ENCODE measurements around the gene MCTP1. TPM values are rescaled to one million over a fixed set of nuclear protein-coding genes. Genes with fewer than 3 reads are reported as not detected.

MCTP1 gene
- total RNA-seq, 2 donors from 2014 or later: 5.1 to 10.0 TPM

GRCh38 chr5:94667937-94668336 is 617.0 kb downstream of the MCTP1 start:
- H3K4me3 ChIP-seq: no peak overlapping the region
- no peaks in the 10 kb centered on the region for H3K4me1 ChIP-seq
- H3K9me3 ChIP-seq: no peaks in the 10 kb centered on the region
- no peak overlapping the region for H3K27ac ChIP-seq
- DNase-seq (ENCODE audit: low spot score): no peak
- H3K27me3 ChIP-seq: no peaks in the 10 kb centered on the region
- no peak for TF ChIP-seq CTCF (IDR thresholded peaks at IDR 0.05)
- no peaks in the 10 kb centered on the region for H3K36me3 ChIP-seq

GRCh38 chr5:94661086-94661485 is 623.8 kb downstream of the MCTP1 start:
- H3K36me3 ChIP-seq: no peaks in the 10 kb centered on the region

GRCh38 chr5:94660506-94660905 is 624.4 kb downstream of the MCTP1 start:
- no peak overlapping the region for H3K4me3 ChIP-seq
- H3K27ac ChIP-seq: no peak overlapping the region
- TF ChIP-seq CTCF (IDR thresholded peaks at IDR 0.05): no peak
- H3K27me3 ChIP-seq: no peaks in the 10 kb centered on the region
- DNase-seq (ENCODE audit: low spot score): no peak
- no peaks in the 10 kb centered on the region for H3K36me3 ChIP-seq
- H3K4me1 ChIP-seq: no peaks in the 10 kb centered on the region
- peaks cover 0 to 20% of the 10 kb centered on the region in 2 donors for H3K9me3 ChIP-seq

More at GRCh38 chr5:94661086-94661485, 623.8 kb downstream of the MCTP1 start:
- H3K27me3 ChIP-seq: no peaks in the 10 kb centered on the region
- H3K27ac ChIP-seq: no peak overlapping the region
- H3K4me1 ChIP-seq: no peaks in the 10 kb centered on the region
- H3K9me3 ChIP-seq: peaks cover 0 to 15% of the 10 kb centered on the region in 2 donors
- no peak overlapping the region for H3K4me3 ChIP-seq
- no peak for DNase-seq (ENCODE audit: low spot score)
- no peak for TF ChIP-seq CTCF (IDR thresholded peaks at IDR 0.05)

GRCh38 chr5:94658272-94658671 is 626.6 kb downstream of the MCTP1 start:
- H3K27ac ChIP-seq: no peak overlapping the region
- H3K36me3 ChIP-seq: no peaks in the 10 kb centered on the region

More at GRCh38 chr5:94658272-94658671, 626.6 kb downstream of the MCTP1 start:
- no peak overlapping the region for H3K4me3 ChIP-seq
- no peak for TF ChIP-seq CTCF (IDR thresholded peaks at IDR 0.05)
- H3K27me3 ChIP-seq: no peaks in the 10 kb centered on the region
- no peak for DNase-seq (ENCODE audit: low spot score)
- H3K4me1 ChIP-seq: no peaks in the 10 kb centered on the region
- peaks cover 0 to 32% of the 10 kb centered on the region in 2 donors for H3K9me3 ChIP-seq

Other genes starting within 250 kb of the MCTP1 start
- 10 to 100 TPM in 1 of 2 donors, 1 to 10 TPM in 1; 3.5 to 24.7 TPM for gene FAM81B, start 106.3 kb upstream of the MCTP1 start, total RNA-seq

All from right atrium auricular region (tissue), 2 donors.